Progenitor cell of endocrine pancreas (in vitro differentiated cells): Measurements from ENCODE around the gene LSM3. TPM values are rescaled to one million over a fixed set of nuclear protein-coding genes. Genes with fewer than 3 reads are reported as not detected.
A peak's percentile ranks its signal among the peaks of the same experiment; 100 is the strongest.

Source experiments
- DNase-seq: peaks from one replicate; pipeline ENCODE4 v3.0.0; 2021; ENCODE audit warnings: low spot score; ENCODE audit not compliant: unreplicated experiment
- H3K27ac Mint-ChIP-seq: 2 replicates; pipeline ENCODE4 v1.8.0; 2021; ENCODE audit warnings: mild to moderate bottlenecking, moderate library complexity, mixed read lengths
- H3K27me3 Mint-ChIP-seq: 2 replicates; pipeline ENCODE4 v1.8.0; 2021; ENCODE audit warnings: mixed read lengths
- H3K36me3 Mint-ChIP-seq: 2 replicates; pipeline ENCODE4 v1.8.0; 2022; ENCODE audit warnings: mixed read lengths; ENCODE audit not compliant: insufficient read depth
- H3K4me1 Mint-ChIP-seq: 2 replicates; pipeline ENCODE4 v1.8.0; 2021; ENCODE audit warnings: low read depth, mixed read lengths
- H3K4me3 Mint-ChIP-seq: 2 replicates; pipeline ENCODE4 v1.8.0; 2021; ENCODE audit warnings: low read depth, mild to moderate bottlenecking, moderate library complexity, mixed read lengths
- H3K9me3 Mint-ChIP-seq: 2 replicates; pipeline ENCODE4 v1.8.0; 2021; ENCODE audit warnings: low read depth, mixed read lengths
- CTCF ChIP-seq: fragments of 200-600 bp; sonication (generic); IDR thresholded peaks from one replicate; pipeline ENCODE4 v1.5.0; 2021; ENCODE audit warnings: antibody characterized with exemption, mild to moderate bottlenecking; ENCODE audit not compliant: unreplicated experiment
- total RNA-seq: library from RNA; stranded (reverse); gene quantifications from 2 replicates; pipeline ENCODE4 v1.2.1, GENCODE V29; 2021

Gene LSM3
- total RNA-seq, 1 donor from 2014 or later, result 13.2 TPM

- Mint-ChIP-seq H3K9me3 (no peaks in the 10 kb centered on the region), H3K27me3 (no peaks in the 10 kb centered on the region), H3K36me3 (peaks cover 11% of the 10 kb centered on the region), H3K4me1 (peaks cover 4% of the 10 kb centered on the region), H3K4me3 (no peak overlapping the region), H3K27ac (no peak overlapping the region)
- DNase-seq, result no peak
- TF ChIP-seq CTCF, result no peak
Observed at GRCh38 chr3:14147066-14147435, 31.6 kb upstream of the LSM3 start.

GRCh38 chr3:14147617-14148016 is 31.0 kb upstream of the LSM3 start:
- Mint-ChIP-seq H3K4me3 (no peak overlapping the region), H3K27ac (no peak overlapping the region), H3K4me1 (peaks cover 4% of the 10 kb centered on the region), H3K9me3 (no peaks in the 10 kb centered on the region), H3K27me3 (no peaks in the 10 kb centered on the region), H3K36me3 (peaks cover 12% of the 10 kb centered on the region)
- no peak for TF ChIP-seq CTCF
- DNase-seq, result no peak

DNA sequence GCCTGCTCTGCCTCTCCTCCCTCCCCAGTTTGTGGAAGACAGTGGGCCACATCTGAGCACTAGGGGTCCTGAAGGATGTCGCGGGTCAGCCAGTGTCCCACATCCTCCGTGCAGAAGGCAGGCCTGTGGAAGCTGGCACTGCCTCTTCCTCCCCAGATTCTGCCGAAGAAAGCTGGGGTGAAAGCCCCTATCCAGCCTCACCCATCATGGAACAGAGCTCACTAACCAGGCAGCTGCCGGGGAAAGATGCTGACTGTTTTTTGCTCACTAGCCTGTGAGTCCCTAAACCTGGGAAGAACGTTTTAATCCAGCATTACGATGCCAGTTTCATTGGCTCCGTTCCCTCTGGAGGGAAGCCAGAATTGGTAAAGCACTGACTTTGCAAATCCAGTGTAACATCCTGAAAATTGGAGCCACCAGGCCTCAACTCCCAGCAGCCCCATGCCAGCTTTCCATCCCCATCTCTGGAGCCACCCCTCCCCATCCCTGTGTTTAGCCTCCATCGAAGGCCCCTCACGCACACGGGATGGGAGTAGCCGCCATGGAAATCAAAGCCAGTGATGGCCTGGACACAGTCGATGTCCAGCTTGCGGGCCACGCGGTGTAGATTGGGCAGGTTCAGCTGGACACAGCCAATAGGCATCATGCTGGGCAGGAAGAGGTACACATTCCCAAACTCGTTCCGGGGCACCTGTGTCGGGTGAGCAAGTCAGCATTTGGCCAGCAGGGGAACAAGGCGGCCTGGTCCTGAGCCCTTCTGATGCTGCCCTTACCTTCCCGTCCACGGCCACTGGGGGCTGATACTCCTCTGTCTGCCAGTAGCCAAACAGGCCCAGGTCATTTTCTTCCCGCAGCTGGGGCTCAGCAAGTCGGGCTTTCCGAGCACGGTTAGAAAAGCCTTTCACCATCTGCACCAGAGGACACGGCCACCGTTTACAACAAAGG is 30.3 kb upstream of the LSM3 start:
- Mint-ChIP-seq H3K4me1 (peaks cover 4% of the 10 kb centered on the region), H3K4me3 (no peak overlapping the region), H3K9me3 (no peaks in the 10 kb centered on the region), H3K36me3 (peaks cover 12% of the 10 kb centered on the region), H3K27me3 (no peaks in the 10 kb centered on the region), H3K27ac (no peak overlapping the region)
- TF ChIP-seq CTCF, result no peak
- no peak for DNase-seq

DNA sequence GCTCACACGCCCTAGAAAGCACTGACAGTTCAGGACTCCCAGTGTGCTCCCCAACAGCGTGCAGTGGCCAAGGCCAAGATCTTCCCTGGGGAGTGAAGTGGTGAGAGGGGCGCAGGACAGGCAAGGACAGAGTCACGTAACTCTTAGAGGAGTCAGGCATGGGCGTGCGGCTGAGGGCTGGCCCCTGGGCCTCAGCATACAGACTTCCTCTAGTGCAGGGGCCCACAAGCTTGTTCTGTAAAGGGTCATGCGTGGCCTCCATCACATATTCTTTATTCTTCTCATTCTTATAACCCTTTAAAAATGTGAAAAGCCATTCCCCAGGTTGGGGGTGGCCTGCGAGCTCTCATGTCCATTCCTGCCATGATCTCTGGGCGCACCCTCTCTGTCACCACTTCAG is 28.5 kb upstream of the LSM3 start:
- DNase-seq, result no peak
- Mint-ChIP-seq H3K4me1 (peaks cover 1% of the 10 kb centered on the region), H3K27ac (no peak overlapping the region), H3K4me3 (no peak overlapping the region), H3K27me3 (no peaks in the 10 kb centered on the region), H3K36me3 (peaks cover 17% of the 10 kb centered on the region), H3K9me3 (no peaks in the 10 kb centered on the region)
- no peak for TF ChIP-seq CTCF

DNA sequence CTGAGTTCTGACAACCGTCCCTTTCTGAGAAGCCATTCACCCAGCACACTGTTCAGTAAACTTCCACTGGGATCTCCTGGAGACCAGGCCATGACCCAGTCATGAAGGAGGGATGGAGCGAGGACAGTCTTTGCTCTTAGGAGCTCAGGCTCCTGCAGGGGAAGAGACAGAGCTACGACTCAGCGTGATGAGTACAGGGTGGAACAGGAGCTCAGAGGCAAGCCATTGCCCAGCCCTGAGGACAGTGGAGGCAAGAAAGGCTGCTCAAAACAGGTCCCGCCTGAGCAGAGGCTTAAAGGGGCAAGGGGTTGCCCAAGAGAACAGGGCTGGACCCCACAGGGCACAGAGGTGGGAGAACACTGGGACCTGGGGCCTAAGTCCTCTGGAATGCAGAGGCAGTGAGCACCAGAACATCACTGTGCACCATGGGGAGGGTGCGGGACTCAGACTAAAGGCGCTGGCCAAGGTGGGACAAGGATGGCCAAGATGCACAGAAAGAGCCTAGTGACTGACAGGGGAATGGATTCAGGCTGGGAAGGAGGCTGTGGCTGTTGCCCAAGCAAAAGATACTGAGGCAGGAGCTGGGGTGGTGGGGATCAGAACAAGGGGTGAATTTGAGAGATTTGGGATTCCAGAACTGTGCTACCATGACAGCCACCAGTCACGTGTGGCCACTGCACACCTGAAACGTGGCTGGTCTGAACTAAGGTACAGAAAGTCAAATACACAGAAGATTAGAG is 28.0 kb upstream of the LSM3 start:
- Mint-ChIP-seq H3K36me3 (peaks cover 15% of the 10 kb centered on the region), H3K9me3 (no peaks in the 10 kb centered on the region), H3K27ac (peak overlapping the region; percentile 47), H3K4me1 (no peaks in the 10 kb centered on the region), H3K27me3 (no peaks in the 10 kb centered on the region), H3K4me3 (no peak overlapping the region)
- TF ChIP-seq CTCF, result no peak
- DNase-seq, result no peak
